GM23338 (cell line): ENCODE data around the gene TTC28.

ENCODE experiments used
- EZH2 ChIP-seq: fragments of 200-600 bp; sonication (generic); IDR thresholded peaks from one replicate; pipeline ENCODE4 v1.8.0; 2017; ENCODE audit warnings: antibody characterized with exemption, mild to moderate bottlenecking, low read depth; ENCODE audit not compliant: unreplicated experiment
- TF ChIP-seq, protein P1 (sequence below), 2 experiments: fragments of 200-600 bp in 1 of 2; sonication (generic) in 1 of 2; conservative IDR thresholded peaks; 2 replicates each; pipeline versions ENCODE4 v1.5.1 to v1.6.1; 2016 to 2017; ENCODE audit warnings: antibody characterized with exemption in 2 of 2, low read depth in 2 of 2, mild to moderate bottlenecking in 2 of 2, moderate library complexity in 1 of 2

GRCh38 chr22:28207281-28208030 lies 472.2 kb downstream of the TTC28 start:
- TF ChIP-seq EZH2 = no peak
- TF ChIP-seq, protein P1, sequence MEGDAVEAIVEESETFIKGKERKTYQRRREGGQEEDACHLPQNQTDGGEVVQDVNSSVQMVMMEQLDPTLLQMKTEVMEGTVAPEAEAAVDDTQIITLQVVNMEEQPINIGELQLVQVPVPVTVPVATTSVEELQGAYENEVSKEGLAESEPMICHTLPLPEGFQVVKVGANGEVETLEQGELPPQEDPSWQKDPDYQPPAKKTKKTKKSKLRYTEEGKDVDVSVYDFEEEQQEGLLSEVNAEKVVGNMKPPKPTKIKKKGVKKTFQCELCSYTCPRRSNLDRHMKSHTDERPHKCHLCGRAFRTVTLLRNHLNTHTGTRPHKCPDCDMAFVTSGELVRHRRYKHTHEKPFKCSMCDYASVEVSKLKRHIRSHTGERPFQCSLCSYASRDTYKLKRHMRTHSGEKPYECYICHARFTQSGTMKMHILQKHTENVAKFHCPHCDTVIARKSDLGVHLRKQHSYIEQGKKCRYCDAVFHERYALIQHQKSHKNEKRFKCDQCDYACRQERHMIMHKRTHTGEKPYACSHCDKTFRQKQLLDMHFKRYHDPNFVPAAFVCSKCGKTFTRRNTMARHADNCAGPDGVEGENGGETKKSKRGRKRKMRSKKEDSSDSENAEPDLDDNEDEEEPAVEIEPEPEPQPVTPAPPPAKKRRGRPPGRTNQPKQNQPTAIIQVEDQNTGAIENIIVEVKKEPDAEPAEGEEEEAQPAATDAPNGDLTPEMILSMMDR (conservative IDR thresholded peaks at IDR 0.05; ENCODE audit: low read depth in 2 of 2) = no peak
